Islet of Langerhans (tissue), 1 donor: ENCODE data around the gene EPHA1.
"Not testable (repeated sequence)": the region's sequence is repeated elsewhere in the genome, so short reads cannot be mapped to it uniquely, and the experiment has no call there.

Source experiments
- FAIRE-seq: peaks from one replicate; lab custom pipeline; 2011; peaks lifted over from hg19 to GRCh38; lab: Jason Lieb, UNC

Gene EPHA1

DNA sequence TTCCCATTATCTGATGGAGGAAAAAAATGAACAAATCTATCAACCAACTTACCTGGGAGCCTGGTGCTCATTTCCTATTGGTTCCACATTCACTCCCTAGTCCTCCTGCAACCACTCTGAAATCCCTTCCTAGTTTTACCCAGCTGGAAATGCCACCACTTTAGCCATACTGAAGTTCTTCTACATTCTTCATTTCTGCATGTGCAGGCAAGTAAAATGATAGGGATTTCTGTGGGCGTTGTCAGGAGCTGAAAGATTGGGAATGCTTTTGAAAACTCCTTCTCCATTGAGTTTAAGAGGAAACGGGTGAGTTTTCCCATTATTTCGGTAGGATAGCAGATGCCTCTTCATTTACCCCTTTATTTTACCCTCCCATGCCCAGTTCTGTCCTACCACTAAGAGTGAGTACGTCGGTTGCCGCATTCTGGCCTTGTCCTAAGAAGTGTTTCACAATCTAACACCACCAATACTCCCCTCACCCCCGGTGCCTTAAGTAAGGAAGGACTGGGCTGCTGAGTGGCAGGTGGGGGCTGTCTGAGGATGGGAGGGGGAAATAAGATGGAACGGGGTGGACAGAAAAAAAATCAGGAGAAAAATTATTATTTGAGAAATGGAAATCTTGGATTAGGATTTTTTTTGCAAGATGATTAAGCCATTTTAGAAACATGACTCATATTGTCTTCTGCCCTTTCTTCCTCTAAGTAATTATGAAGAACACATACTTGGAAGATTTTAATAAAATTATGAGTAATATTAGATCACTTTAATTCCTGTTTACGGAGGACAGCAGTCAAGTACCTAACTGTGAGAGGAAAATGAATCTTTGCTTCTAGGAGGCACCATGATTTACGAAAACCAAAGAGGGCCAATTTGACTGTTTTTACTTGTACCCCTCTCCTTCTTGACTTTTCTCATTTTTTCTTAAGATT is 21.4 kb upstream of the EPHA1 start:
- FAIRE-seq = no peak

DNA sequence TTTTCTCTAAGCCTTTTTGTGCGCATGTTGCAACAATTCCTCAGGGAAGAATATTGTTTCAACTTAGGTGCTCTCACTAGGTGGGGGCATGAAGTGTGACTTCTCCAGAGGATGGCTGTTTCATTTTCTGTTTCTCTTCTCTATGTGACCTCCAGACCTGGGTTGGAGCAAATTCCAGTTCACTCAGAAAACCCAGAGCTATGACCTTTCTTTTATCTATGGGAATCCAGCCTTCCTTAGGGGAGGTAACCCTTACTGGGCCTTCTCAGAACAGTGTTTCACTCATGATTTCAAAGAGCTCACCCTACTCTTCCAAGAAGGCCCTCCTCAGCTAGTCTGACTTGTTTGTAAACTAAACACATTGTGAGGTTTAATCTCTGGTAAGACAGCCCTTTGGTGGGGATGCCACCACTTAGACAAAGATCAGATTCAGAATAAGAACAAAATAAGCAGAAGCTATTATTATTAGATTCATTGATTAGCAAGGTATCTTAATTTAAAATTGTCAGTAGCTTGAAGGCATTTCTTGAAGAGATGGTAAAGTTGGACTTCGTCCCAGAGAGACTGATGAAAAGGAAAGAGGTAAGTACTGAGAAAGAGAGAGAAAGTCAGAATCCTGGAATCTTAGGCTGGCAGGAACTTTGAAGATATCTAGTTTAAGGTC is 18.0 kb upstream of the EPHA1 start:
- FAIRE-seq = no peak

DNA sequence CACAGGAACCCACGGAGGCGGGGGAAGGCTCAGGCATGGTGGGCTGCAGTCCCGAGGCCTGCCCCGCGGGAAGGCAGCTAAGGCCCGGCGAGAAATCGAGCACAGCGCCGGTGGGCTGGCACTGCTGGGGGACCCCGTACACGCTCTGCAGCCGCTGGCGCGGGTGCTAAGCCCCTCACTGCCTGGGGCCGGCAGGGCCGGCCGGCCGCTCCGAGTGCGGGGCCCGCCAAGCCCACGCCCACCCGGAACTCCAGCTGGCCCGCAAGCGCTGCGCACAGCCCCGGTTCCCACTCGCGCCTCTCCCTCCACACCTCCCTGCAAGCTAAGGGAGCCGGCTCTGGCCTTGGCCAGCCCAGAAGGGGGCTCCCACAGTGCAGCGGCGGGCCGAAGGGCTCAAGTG is 15.8 kb upstream of the EPHA1 start:
- not testable (repeated sequence) for FAIRE-seq

DNA sequence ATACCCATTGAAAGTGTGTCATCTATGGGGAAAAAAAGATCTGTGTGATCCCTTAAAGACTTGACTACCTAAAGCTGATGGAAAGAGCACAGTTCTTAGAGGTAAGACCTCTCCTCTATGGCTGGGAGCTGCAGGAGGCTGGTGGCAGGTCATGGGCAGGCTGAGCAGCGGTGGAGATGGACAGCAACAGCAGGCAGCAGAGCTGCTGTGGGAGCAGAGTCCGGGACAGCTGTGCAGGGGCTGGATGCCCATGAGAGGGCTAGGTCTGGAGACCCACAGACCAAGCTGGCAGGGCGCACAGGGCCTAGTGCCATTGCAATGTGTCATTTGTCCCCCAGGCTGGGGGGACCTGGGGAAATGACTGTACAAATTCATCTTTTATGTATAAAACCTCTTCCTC is 13.4 kb upstream of the EPHA1 start:
- no peak for FAIRE-seq

DNA sequence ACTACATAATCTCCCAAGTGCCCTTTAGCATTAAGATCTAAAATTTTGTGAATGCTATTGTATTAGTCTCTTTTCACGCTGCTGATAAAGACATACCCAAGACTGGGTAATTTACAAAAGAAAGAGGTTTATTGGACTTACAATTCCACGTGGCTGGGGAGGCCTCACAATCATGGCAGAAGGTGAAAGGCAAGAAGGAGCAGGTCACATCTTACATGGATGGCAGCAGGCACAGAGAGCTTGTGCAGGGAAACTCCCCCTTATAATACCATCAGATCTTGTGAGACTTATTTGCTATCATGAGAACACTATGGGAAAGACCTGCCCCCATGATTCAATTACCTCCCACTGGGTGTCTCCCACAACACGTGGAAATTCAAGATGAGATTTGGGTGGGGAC is 12.0 kb upstream of the EPHA1 start:
- not testable (repeated sequence) for FAIRE-seq

DNA sequence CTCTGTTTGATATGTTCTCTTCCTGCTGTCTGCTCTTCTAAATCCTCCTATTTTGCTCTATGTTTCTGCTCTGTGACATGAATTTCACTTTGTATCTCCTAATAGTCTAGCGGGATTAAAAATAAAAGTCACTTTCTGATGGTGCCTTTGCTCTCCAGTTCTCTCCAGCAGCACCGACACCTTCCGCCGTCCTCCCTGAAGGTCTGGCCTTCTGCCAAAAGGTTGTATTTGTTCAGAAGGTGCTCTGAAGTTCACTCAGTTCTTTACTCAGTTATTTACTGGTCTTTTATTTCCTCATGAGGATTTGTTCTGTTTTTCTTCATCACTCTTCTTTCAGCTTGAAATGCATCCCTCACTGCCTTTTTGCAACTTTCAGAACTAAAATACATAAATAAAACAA is 11.2 kb upstream of the EPHA1 start:
- FAIRE-seq = no peak

DNA sequence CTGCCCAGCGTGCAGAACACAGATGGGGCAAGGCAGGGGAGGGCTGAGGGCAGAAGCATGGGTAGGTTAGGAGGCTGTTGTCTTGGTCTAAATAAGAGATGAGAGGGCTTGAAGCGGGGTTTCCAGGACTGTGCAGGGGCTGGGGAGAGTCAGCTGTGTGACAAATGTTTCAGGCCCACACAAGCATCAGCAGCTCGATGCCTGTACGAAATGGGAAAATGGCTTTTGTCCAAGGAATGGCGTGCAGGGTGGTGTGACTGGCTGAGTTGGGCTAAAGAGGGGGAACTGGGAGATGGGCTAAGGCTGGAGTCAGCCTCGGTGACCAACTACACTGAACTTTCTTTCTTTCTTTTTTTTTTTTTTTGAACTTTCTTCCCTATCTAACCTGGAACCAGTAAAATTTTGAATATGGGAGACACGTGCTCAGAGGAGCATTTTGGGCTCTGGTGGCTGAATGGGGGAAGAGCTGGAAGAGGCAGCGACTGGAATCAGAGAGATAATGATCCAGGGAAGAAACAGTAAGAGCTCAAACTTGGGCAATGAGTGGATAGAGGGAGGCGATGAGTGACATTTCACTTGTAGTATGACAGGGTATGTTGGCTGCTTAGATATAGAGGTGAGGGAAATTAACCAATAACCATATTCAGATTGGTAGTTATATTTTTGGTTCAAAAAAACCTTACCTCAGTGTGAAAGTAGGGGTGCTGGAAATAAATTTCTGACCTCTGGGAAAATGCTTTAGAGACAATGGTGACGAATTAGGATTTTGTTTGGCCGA is 10.2 kb upstream of the EPHA1 start:
- no peak for FAIRE-seq

DNA sequence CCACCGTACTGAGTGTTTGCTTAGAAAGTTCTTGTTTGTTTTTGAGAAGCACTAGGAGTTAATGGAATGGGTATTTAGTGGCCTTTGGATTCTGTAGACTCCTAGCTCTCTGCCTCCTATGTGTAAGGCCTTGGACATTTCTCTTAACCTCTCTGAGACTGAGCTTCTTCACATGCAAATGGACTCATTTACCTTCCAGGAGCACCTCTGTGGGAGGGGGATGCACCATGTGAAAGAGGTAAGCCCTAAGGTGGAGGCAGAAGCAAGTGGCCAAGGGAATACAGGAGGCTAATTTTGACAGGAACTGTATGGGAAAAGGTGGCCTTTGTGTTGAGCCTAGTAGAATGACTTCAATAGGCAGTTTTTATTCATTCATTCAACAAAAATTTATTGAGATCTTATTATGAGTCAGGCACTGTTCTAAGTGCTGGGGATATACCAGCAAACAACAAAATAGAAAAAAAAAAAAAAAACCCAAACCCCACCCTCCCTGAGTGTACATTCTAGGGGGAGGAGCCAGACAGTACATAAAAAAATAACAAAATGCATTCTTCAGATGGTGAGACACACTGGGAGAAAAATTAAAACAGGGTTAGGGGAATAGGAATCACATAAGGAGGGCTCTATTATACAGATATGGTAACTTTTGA is 9.2 kb upstream of the EPHA1 start:
- FAIRE-seq = no peak

DNA sequence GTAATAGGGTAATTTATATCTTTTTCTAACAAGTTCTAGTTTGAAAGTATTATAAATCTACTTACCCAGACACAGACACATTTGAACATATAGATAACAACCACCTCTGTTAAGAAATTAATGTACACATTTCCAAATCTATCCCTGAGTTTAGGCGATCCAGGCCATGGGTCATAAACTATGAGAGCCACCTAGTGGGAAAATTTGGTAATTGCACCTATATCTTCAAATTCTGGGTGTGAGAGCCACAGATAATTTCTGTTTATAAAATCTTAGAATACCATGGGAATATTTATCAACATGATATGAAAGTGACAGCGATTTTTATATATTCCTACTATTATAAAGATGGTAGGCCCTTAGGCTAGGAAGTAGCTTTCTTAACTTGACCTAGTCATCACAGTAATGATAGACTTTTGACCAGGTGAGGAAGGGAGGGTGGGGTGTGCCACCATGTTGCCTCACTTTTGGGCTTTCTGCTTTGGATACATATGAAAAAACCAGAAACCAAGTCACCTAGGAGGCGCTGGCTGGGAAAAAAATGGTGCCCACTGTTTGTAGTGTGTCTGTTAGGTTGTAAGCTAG is 8.0 kb upstream of the EPHA1 start:
- FAIRE-seq = no peak

DNA sequence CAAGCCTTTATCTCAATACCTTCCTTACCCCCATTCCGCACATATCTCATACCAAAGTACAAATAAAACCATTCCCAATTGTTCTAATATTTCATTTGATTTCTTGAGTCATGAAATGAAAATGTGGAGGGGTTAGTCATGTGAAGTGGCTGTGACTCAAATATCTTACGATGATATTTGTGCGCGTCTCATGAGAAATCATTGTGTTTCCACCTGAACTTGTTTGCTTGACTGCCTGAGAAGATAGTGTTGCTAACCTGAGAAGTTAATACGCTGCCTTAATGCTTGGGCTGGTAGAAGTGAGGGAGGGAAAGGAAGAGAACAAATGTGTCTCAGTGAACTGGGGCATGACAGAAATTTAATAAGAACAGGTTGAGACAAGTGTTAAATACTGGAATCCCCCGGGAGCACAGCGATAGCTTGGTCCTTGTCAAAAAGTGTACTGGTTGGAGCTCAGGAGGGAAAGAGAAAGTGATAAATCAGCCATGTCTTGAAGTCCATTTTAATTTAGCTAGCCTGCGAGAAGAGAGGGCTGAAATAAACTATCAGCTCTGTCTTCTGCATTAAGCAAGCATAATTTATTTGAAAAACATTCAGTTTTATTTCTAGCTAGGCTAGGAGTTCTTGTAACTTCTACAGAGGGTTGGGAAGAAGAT is 7.2 kb upstream of the EPHA1 start:
- no peak for FAIRE-seq

DNA sequence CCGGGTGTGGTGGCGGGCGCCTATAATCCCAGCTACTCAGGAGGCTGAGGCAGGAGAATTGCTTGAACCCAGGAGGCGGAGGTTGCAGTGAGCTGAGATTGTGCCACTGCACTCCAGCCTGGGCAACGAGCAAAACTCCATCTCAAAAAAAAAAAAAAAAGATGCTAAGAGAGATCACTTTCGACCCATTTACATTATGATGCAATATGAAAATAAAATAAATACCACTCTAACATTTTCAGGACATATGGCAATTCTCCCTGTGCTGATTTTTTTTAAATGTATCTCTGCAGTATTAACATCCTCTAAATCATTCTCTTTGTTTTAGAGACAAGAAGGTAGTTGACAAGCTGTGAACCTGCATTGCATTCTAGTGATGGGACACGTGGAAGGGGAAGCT is 6.6 kb upstream of the EPHA1 start:
- not testable (repeated sequence) for FAIRE-seq

DNA sequence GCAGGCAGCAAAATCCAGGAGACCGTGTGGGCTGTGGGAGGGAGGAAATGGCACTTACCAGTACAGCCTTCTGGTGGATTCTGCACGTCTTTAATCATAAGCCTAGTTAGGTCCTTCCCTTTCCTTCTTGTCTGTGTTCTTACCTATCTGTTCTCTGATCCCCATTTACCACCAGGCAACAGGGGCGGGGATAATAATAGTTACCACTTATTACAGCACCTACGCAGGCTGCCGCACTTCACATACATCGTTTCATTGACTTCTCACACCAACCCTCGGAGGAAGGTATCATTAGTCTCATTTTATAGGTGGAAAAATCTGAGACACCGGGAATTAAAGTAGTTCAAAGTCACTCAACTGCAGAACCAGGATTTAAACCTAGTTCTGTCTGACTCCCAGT is 4.5 kb upstream of the EPHA1 start:
- FAIRE-seq = no peak

DNA sequence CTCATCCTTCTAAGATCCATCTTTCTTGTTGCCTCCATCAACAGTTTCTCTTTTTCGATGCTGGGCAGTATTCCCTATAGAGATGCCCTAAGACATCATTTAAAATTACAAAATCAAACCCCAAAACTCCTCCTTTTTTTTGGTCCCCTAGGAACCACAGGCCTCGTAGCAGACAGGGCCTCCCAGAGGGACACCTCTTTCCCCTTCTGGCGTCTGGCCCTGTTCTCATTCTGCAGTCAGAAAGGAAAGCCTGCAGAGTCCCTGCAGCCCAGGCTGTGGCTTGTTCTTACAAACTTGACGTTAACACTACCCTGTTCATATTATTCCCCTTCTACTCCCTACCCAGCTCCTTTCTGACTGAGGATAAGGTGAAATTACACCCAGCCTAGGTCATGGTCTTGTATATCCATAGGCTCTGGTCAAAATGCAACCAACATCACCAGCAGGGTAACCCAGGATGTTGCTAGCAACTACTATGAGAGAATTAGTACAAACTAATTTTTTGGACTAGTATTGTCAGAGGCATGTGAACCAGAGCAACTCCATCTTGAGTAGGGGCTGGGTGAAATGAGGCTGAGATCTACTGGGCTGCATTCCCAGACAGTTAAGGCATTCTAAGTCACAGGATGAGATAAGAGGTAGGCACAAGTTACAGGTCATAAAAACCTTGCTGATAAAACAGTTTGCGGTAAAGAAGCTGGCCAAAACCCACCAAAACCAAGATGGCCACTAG is 3.5 kb upstream of the EPHA1 start:
- FAIRE-seq = no peak

DNA sequence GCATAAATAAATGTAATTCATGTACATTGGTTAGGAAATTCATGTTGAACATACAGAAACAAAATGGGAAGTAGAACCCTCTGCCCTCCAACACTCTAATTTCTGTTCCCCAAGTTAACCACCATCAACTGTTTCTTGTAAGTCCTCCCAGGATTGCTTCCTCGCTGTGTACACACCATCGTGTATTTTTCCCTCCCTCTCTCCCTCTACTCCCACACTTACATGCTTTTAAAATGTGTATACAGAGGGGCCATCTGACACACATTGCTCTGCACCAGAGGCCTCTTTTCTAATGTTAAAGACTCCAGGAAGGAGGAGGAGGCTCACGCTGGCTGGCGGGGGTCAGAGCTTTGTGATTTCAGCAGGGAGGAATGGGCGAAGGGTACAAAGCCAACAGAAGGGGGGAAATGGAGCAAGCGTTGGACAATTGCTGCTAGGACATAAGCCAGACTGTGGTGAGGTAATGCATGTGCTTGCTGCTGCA is 1.9 kb upstream of the EPHA1 start:
- FAIRE-seq = no peak

DNA sequence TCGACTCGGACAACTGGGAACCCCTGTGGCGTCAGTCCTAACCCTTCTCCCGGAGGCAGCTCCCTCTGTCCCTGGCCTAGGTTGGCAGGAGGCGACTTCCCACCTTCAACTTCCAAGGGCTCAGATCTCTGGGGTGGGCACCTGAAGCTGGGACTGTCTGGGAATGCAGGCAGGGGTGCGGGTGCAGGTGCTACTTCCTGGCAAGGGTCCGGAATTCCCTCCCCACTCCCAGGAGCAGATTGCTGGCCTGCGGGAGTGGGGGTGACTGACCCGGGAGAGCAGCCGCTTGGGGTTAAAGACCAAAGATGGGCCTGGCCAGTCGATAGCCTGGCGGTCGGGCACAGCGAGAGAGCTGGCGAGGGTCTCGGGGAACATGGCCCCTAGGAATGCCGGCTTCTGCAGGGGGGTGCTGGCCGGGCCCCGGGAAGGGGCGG is 387 bp downstream of the EPHA1 start:
- no peak for FAIRE-seq

DNA sequence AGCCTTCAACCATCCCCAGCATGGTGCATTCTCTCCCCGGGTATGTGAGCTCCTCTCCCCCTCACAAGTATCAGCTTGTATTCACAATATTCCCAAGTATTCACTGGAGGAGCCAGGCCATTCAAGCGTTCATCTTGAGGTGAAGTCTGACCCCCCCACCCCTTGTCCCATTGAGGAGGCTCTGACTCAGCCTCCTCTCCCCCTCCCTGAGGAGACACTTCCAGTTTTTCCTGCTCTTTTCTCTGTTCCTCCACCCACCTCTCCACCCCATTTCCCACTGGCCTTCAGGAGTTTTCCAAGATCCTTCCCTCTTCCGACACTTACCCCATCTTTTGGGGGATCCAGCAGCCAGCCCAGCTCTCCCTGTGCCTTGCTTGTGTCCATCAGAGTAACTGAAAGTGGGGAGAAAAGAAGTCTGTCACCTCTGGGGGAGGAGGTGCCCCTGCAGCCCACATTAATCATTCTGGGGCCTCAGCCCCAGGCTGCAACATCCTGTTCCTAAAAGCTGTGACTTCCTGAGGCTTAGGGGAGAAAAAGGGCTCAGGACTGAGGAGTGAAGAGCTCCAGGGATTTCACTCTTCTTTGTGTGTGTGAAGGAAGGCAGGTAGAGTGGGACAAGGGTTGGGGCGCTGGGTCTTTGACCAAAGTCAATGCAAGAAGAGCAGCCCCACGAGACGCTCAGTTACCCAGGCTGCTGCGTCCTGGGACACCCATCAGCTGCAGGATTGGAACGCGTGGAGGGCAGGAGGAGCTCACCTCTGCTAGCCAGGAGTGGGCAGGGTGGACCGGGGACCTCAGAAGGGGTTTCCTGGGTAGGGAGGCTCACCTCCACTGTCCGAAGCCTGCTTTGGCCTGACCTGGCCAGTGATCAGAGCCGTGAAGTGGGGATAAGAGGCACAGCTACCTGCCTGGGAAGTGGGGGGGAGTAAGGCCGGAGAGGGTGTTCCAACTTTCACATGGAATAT is 1.1 kb downstream of the EPHA1 start:
- no peak for FAIRE-seq

DNA sequence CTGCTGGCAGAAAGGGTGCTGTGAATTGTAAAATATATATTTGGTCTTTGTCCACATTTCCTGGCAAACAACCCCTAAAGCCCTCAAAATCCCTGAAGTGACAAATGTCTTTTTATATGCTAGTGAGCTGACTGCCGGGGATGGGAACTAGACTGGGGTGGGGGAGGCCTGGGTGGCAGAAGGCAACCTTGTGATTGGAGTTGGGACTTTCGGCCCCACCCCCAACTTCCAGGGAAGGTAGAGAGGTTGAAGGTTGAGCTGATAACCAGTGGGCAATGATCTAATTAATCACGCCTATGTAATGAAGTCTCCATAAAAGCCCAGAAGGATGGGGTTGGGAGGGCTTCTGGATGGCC is 2.7 kb downstream of the EPHA1 start:
- no peak for FAIRE-seq

DNA sequence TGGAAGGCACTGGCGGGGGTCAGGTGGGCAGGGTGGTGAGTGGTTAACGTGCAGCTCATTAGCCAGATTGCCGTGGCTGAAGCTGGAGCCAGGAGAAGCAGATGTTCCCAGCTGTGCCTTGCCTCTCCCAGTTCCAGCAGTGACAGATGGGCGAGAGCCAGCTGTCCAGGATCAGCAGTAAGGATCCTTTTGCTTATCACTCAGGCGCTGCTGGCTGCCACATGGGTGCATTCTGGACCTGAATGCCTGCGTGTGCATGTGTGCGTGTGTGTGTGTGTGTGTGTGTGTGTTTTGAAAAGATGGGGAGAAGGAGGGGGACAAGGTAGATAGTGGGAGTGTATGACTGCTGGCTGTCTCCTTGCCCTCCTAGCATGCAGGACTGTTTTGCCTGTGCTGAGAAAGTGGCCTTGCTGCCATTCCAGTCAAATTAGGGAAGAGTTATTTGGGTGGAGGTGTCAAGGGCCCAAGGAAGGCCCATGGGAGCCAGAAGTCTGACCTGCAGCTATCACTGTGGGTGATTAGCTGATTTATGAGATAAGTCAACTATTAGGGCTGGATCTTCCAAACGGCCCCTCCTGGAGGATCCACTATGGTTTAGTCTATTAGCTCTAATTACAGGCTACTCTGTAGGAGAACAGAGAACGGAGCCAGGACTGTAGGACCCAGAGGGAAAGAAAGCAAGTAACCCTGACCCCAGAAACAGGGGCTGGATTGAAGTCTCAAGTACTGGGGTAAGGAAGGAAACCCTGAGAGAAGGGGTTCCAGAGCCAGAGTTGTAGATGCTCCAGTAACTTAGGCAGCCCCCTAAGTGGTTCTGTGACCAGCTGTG is 3.3 kb downstream of the EPHA1 start:
- FAIRE-seq = no peak

DNA sequence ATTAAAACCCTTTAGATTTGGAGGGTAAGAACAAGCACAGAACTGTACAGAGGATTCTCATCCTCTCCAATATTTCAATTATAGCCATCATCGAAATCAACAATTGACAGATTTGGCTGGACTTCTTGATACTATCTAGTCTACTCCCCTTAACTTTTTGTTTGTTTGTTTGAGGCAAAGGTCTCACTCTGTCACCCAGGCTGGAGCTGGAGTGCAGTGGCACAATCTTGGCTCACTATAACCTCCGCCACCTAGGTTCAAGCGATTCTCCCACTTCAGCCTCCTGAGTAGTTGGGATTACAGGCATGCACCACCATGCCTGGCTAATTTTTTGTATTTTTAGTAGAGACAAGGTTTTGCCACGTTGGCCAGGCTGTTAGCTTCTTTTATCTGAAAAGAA is 6.4 kb downstream of the EPHA1 start:
- FAIRE-seq = not testable (repeated sequence)
